ENCODE measurements around the gene RNF212B.

RNF212B gene

GRCh38 chr14:23296012-23296777, 58.5 kb downstream of the RNF212B start:
- no peak for DNase-seq (ENCODE audit: low read depth)

GRCh38 chr14:23297096-23297495, 59.4 kb downstream of the RNF212B start:
- DNase-seq (ENCODE audit: low read depth): no peak

GRCh38 chr14:23297611-23298277, 60.0 kb downstream of the RNF212B start:
- no peak for DNase-seq (ENCODE audit: low read depth)

GRCh38 chr14:23299211-23299957, 61.6 kb downstream of the RNF212B start:
- no peak for DNase-seq (ENCODE audit: low read depth)

- DNase-seq (ENCODE audit: low read depth): no peak
These were observed 62.4 kb downstream of the RNF212B start for GRCh38 chr14:23299986-23300686.

GRCh38 chr14:23300687-23301223, 63.0 kb downstream of the RNF212B start:
- no peak for DNase-seq (ENCODE audit: low read depth)

- peak; percentile 81 for DNase-seq (ENCODE audit: low read depth)
These were observed 63.7 kb downstream of the RNF212B start for GRCh38 chr14:23301288-23301968.

GRCh38 chr14:23301969-23302289, 64.2 kb downstream of the RNF212B start:
- peak; percentile 36 for DNase-seq (ENCODE audit: low read depth)

GRCh38 chr14:23302290-23303225, 64.8 kb downstream of the RNF212B start, which contains the start of gene PPP1R3E:
Gene PPP1R3E, minus strand, starts transcription at chr14:23302859. Its CDS starts 283 bp downstream, at chr14:23302576.
- no peak for DNase-seq (ENCODE audit: low read depth)

- DNase-seq (ENCODE audit: low read depth): peak; percentile 49
These were observed 68.8 kb downstream of the RNF212B start, which contains the start of gene BCL2L2 for GRCh38 chr14:23306412-23307145. Gene BCL2L2, plus strand, starts transcription at chr14:23306833. Its CDS starts 935 bp downstream, at chr14:23307768.

GRCh38 chr14:23307146-23307530, 69.4 kb downstream of the RNF212B start:
- no peak for DNase-seq (ENCODE audit: low read depth)

- DNase-seq (ENCODE audit: low read depth): no peak
These were observed 70.2 kb downstream of the RNF212B start for GRCh38 chr14:23307687-23308644.

- no peak for DNase-seq (ENCODE audit: low read depth)
These were observed 71.1 kb downstream of the RNF212B start for GRCh38 chr14:23308721-23309445.

- no peak for DNase-seq (ENCODE audit: low read depth)
These were observed 72.8 kb downstream of the RNF212B start for GRCh38 chr14:23310546-23310945.

GRCh38 chr14:23316300-23316699, 78.6 kb downstream of the RNF212B start:
- DNase-seq (ENCODE audit: low read depth): no peak

- DNase-seq (ENCODE audit: low read depth): no peak
These were observed 82.2 kb downstream of the RNF212B start for GRCh38 chr14:23319746-23320583.
